ENCODE data around the gene FAM110A.

Gene FAM110A

DNA sequence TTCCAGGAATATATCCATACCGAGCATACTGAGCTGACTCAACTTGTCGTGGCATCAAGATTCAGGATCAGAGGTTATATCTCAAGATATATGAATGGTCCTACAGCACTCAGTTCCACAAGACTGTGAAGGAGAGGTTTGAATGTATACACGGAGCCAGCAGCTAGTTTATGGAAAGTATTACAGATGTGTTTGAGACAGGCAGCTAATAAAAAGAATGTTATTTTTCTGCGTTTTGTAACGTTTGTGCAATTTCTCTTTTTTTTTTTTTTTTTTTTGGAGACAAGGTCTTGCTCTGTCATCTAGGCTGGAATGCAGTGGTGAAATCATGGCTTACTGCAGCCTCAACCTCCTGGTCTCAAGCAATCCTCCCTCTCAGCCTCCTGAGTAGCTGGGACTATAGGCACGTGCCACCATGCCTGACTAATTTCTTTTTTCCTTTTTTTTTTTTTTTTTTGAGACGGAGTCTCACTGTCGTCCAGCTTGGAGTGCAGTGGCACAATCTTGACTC lies 3.4 kb upstream of the FAM110A start:
- TF ChIP-seq, protein P1, sequence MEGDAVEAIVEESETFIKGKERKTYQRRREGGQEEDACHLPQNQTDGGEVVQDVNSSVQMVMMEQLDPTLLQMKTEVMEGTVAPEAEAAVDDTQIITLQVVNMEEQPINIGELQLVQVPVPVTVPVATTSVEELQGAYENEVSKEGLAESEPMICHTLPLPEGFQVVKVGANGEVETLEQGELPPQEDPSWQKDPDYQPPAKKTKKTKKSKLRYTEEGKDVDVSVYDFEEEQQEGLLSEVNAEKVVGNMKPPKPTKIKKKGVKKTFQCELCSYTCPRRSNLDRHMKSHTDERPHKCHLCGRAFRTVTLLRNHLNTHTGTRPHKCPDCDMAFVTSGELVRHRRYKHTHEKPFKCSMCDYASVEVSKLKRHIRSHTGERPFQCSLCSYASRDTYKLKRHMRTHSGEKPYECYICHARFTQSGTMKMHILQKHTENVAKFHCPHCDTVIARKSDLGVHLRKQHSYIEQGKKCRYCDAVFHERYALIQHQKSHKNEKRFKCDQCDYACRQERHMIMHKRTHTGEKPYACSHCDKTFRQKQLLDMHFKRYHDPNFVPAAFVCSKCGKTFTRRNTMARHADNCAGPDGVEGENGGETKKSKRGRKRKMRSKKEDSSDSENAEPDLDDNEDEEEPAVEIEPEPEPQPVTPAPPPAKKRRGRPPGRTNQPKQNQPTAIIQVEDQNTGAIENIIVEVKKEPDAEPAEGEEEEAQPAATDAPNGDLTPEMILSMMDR (IDR thresholded peaks at IDR 0.05; ENCODE audit: low read length, missing control alignments): no peak
- peak; percentile 75 for DNase-seq (ENCODE audit: low read depth)
- no peak overlapping the region for H3K4me3 ChIP-seq (replicated peaks; ENCODE audit: low read depth, low read length)

DNA sequence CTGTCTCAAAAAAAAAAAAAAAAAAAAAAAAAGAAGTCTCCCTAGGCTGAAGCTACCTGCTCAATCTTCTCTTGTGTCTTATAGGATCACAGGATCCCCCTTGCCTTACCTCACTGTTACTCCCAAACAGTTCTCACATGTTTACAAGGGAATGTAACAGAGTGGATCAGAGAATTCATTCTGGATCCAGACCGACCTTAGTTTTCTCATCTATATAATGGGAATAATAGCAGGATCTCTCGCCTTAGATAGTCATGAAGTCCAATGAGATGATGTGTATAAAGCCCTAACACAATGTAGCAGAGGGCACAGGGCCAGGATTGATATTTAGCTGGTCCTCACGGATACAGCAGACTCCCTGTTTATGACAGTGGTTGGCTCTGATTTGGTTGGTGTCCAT lies 2.3 kb upstream of the FAM110A start:
- TF ChIP-seq, protein P1 (IDR thresholded peaks at IDR 0.05; ENCODE audit: low read length, missing control alignments): no peak
- H3K4me3 ChIP-seq (replicated peaks; ENCODE audit: low read depth, low read length): no peak overlapping the region
- DNase-seq (ENCODE audit: low read depth): no peak

DNA sequence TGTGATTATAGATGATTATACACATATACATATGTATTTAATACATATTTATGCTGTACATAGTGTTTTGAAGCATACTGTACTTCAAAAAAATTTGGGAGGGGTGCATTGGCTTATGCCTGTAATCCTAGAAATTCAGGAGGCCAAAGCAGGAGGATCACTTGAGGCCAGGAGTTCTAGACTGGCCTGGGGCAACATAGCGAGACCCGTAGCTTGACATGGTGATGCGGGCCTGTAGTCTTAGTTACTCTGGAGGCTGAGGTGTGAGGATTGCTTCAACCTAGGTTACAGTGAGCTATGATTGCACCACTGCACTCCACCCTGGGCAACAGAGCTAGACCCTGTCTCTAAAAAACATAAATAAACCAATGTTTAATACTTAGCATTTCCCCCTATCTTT lies 1.6 kb upstream of the FAM110A start:
- TF ChIP-seq, protein P1 (IDR thresholded peaks at IDR 0.05; ENCODE audit: low read length, missing control alignments): no peak
- H3K4me3 ChIP-seq (replicated peaks; ENCODE audit: low read depth, low read length): no peak overlapping the region
- DNase-seq (ENCODE audit: low read depth): no peak

DNA sequence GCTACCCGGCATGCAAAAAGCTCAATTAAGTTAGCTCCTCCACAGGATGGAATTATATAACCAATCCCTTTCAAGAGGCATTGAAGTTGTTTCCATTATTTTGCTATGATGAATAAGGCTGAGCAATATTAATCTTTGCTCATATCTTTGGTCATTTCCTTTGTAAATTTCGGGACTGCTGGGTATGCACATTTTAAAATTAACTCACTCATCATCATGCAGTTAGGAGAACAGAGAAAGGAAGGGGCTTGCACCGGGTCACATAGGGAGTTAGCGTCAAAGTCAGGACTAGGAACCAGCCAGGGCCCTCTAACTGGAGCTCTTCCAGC lies 430 bp upstream of the FAM110A start:
- peak overlapping the region; percentile 84 for H3K4me3 ChIP-seq (replicated peaks; ENCODE audit: low read depth, low read length)
- no peak for DNase-seq (ENCODE audit: low read depth)
- TF ChIP-seq, protein P1 (IDR thresholded peaks at IDR 0.05; ENCODE audit: low read length, missing control alignments): no peak

DNA sequence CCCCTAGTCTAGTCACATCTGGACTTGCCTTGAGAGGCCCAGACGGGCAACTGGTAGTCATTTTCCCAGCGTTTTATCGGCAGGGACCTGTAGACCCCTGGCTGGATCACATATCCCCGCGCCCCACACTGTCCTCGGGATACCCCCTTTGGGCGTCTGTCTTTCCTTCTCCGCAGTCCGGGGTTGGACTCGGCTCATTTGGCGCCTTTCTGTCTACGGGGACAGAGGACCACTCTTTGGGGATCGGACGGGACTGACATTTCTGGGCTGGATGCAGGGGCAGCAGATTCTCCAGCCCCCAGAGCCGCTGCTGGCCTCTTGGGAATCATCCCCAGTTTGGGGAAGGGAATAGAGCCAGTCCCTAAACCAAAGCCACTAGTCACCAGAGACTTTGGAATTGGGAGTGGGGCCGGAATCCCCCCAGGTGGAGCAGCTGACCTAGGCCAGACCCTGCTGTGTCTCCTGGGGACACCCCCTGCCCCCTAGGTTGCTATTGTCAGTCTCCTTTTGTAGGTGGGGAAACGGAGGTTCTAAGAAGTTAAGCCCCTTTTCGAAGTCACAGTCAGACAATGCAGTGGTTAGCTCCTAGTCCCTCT lies 734 bp downstream of the FAM110A start:
- DNase-seq (ENCODE audit: low read depth): no peak
- TF ChIP-seq, protein P1 (IDR thresholded peaks at IDR 0.05; ENCODE audit: low read length, missing control alignments): no peak
- peak overlapping the region; percentile 84 for H3K4me3 ChIP-seq (replicated peaks; ENCODE audit: low read depth, low read length)

DNA sequence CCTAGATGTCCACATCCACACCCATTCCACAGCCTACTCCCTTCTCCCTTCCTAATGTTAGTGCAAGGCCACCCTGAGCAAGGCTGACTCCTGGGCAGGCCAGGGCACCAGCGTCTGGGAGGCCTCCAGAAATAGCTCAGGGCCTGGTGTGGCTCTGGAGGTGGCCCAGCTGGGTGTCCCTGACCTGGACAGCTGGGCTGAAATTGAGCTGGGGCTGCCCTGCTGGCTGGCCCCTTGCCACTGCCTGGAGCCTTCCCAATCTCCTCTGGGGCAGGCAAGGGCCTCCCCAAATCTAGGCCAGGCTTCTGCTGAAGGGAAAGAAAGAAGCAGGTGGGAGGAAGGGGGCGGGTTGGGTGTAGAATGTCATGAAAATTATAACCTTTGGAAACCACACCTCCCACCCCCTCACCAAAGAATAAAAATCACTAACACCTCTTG lies 2.1 kb downstream of the FAM110A start:
- TF ChIP-seq, protein P1 (IDR thresholded peaks at IDR 0.05; ENCODE audit: low read length, missing control alignments): no peak
- no peak overlapping the region for H3K4me3 ChIP-seq (replicated peaks; ENCODE audit: low read depth, low read length)
- no peak for DNase-seq (ENCODE audit: low read depth)

DNA sequence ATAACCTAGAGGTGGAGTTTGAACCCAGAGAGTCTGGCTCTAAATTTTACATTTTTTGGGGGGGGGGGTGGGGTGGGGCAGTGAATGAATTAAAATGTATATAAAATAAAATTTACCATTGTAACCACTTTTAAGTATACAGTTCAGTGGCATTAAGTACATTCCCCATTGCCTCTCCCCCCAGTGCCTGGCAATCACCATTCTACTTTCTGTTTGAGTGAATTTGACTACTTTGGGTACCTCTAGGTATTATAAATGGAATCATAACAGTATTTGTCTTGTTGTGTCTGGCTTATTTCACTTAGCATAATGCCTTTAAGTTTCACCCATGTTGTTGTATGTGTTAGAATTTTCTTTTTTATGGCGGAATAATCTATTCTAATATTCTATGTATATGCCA lies 2.7 kb downstream of the FAM110A start:
- no peak for DNase-seq (ENCODE audit: low read depth)
- TF ChIP-seq, protein P1 (IDR thresholded peaks at IDR 0.05; ENCODE audit: low read length, missing control alignments): no peak
- no peak overlapping the region for H3K4me3 ChIP-seq (replicated peaks; ENCODE audit: low read depth, low read length)

All from fibroblast of pulmonary artery (primary cell).